ENCODE results near the gene PNMA1.

Gene PNMA1

GRCh38 chr14:73741876-73742519 lies 27.8 kb upstream of the PNMA1 start:
- no peaks in the 10 kb centered on the region for H3K9me3 ChIP-seq (ENCODE audit: control insufficient read depth, low read length)
- no peaks in the 10 kb centered on the region for H3K27me3 ChIP-seq (ENCODE audit: control insufficient read depth in 1 of 2, insufficient read depth in 1 of 2, low read length in 2 of 2)
- H3K4ac ChIP-seq (ENCODE audit: low read depth in 1 of 2, low read length in 2 of 2) = peak overlapping the region; percentile 91 to 94
- peak overlapping the region; percentile 59 to 82 for H3K18ac ChIP-seq (ENCODE audit: low read depth in 1 of 2, low read length in 2 of 2)
- peaks cover 80% of the 10 kb centered on the region for H3K4me1 ChIP-seq (ENCODE audit: control insufficient read depth, insufficient read depth, low read depth, low read length)
- H3K36me3 ChIP-seq (ENCODE audit: control insufficient read depth in 1 of 2, insufficient read depth in 2 of 2, low read depth in 1 of 2, low read length in 2 of 2) = peaks cover 25 to 48% of the 10 kb centered on the region in 2 experiments
- peak overlapping the region; percentile 3 for H2BK15ac ChIP-seq (ENCODE audit: low read depth, poor library complexity, severe bottlenecking)
- peak overlapping the region; percentile 93 for H4K91ac ChIP-seq (ENCODE audit: low read length)
- H3K9ac ChIP-seq (ENCODE audit: low read length) = peak overlapping the region; percentile 86
- peak overlapping the region; percentile 58 for H3K4me2 ChIP-seq (ENCODE audit: low read length, poor library complexity, severe bottlenecking)
- H2AK5ac ChIP-seq (ENCODE audit: low read length, severe bottlenecking) = peak overlapping the region; percentile 82
- peak overlapping the region in 1 of 2 experiments; percentile 41 for H3K14ac ChIP-seq (ENCODE audit: low read length in 2 of 2)
- 33% methylated on average over 17 of the region's 17 CpGs for WGBS
- peak overlapping the region; percentile 76 for H2BK120ac ChIP-seq (ENCODE audit: low read depth, low read length)
- no peak overlapping the region for H2AFZ ChIP-seq (ENCODE audit: low read depth, low read length)
- H3K79me1 ChIP-seq (replicated peaks; ENCODE audit: low read length, poor library complexity, severe bottlenecking) = peaks cover 3% of the 10 kb centered on the region
- peak overlapping the region in 1 of 2 experiments; percentile 62 for H3K4me3 ChIP-seq (ENCODE audit: insufficient read depth in 1 of 2, low read depth in 1 of 2, low read length in 2 of 2)
- H2BK5ac ChIP-seq (ENCODE audit: low read depth, low read length, poor library complexity, severe bottlenecking) = peak overlapping the region; percentile 71
- peak overlapping the region in 1 of 2 experiments; percentile 10 for H3K23ac ChIP-seq (ENCODE audit: low read length in 2 of 2)
- DNase-seq = peak; percentile 61
- peak overlapping the region; percentile 82 for H4K8ac ChIP-seq (ENCODE audit: low read length)
- peak overlapping the region; percentile 94 for H3K27ac ChIP-seq (ENCODE audit: low read length, poor library complexity, severe bottlenecking)
- peak overlapping the region; percentile 59 to 71 for H2BK12ac ChIP-seq (ENCODE audit: low read length in 2 of 2)

- H3K14ac ChIP-seq (ENCODE audit: low read length in 2 of 2) = no peak overlapping the region
- peak overlapping the region; percentile 66 for H2AK5ac ChIP-seq (ENCODE audit: low read length, severe bottlenecking)
- peak overlapping the region; percentile 76 for H2BK15ac ChIP-seq (ENCODE audit: low read depth, poor library complexity, severe bottlenecking)
- H3K23ac ChIP-seq (ENCODE audit: low read length in 2 of 2) = no peak overlapping the region
- peak overlapping the region; percentile 93 for H4K91ac ChIP-seq (ENCODE audit: low read length)
- H3K27ac ChIP-seq (ENCODE audit: low read length, poor library complexity, severe bottlenecking) = peak overlapping the region; percentile 94
- H2BK12ac ChIP-seq (ENCODE audit: low read length in 2 of 2) = peak overlapping the region; percentile 19 to 59
- H4K8ac ChIP-seq (ENCODE audit: low read length) = peak overlapping the region; percentile 41
- H3K9me3 ChIP-seq (ENCODE audit: control insufficient read depth, low read length) = no peaks in the 10 kb centered on the region
- peak overlapping the region in 1 of 2 experiments; percentile 62 for H3K4me3 ChIP-seq (ENCODE audit: insufficient read depth in 1 of 2, low read depth in 1 of 2, low read length in 2 of 2)
- H3K4ac ChIP-seq (ENCODE audit: low read depth in 1 of 2, low read length in 2 of 2) = peak overlapping the region; percentile 77 to 91
- peak overlapping the region; percentile 86 for H3K9ac ChIP-seq (ENCODE audit: low read length)
- H2BK5ac ChIP-seq (ENCODE audit: low read depth, low read length, poor library complexity, severe bottlenecking) = peak overlapping the region; percentile 71
- H3K4me2 ChIP-seq (ENCODE audit: low read length, poor library complexity, severe bottlenecking) = peak overlapping the region; percentile 58
- peaks cover 8% of the 10 kb centered on the region for H3K79me1 ChIP-seq (replicated peaks; ENCODE audit: low read length, poor library complexity, severe bottlenecking)
- H3K18ac ChIP-seq (ENCODE audit: low read depth in 1 of 2, low read length in 2 of 2) = peak overlapping the region; percentile 59 to 82
- H3K27me3 ChIP-seq (ENCODE audit: control insufficient read depth in 1 of 2, insufficient read depth in 1 of 2, low read length in 2 of 2) = no peaks in the 10 kb centered on the region
- no peak overlapping the region for H2AFZ ChIP-seq (ENCODE audit: low read depth, low read length)
- peaks cover 30 to 49% of the 10 kb centered on the region in 2 experiments for H3K36me3 ChIP-seq (ENCODE audit: control insufficient read depth in 1 of 2, insufficient read depth in 2 of 2, low read depth in 1 of 2, low read length in 2 of 2)
- peak; percentile 87 for DNase-seq
- 3% methylated on average over 12 of the region's 12 CpGs for WGBS
- H2BK120ac ChIP-seq (ENCODE audit: low read depth, low read length) = peak overlapping the region; percentile 76
- peaks cover 75% of the 10 kb centered on the region for H3K4me1 ChIP-seq (ENCODE audit: control insufficient read depth, insufficient read depth, low read depth, low read length)
Measured at GRCh38 chr14:73741386-73741875, 27.2 kb upstream of the PNMA1 start.

- no peaks in the 10 kb centered on the region for H3K27me3 ChIP-seq (ENCODE audit: control insufficient read depth in 1 of 2, insufficient read depth in 1 of 2, low read length in 2 of 2)
- H2BK12ac ChIP-seq (ENCODE audit: low read length in 2 of 2) = peak overlapping the region in 1 of 2 experiments; percentile 84
- peak overlapping the region in 1 of 2 experiments; percentile 62 for H3K4me3 ChIP-seq (ENCODE audit: insufficient read depth in 1 of 2, low read depth in 1 of 2, low read length in 2 of 2)
- peak overlapping the region in 1 of 2 experiments; percentile 3 for H3K4ac ChIP-seq (ENCODE audit: low read depth in 1 of 2, low read length in 2 of 2)
- peak overlapping the region; percentile 31 for H2AK5ac ChIP-seq (ENCODE audit: low read length, severe bottlenecking)
- peak; percentile 57 for DNase-seq
- no peaks in the 10 kb centered on the region for H3K9me3 ChIP-seq (ENCODE audit: control insufficient read depth, low read length)
- H3K14ac ChIP-seq (ENCODE audit: low read length in 2 of 2) = peak overlapping the region in 1 of 2 experiments; percentile 68
- peaks cover 8% of the 10 kb centered on the region for H3K79me1 ChIP-seq (replicated peaks; ENCODE audit: low read length, poor library complexity, severe bottlenecking)
- H3K36me3 ChIP-seq (ENCODE audit: control insufficient read depth in 1 of 2, insufficient read depth in 2 of 2, low read depth in 1 of 2, low read length in 2 of 2) = peaks cover 36 to 48% of the 10 kb centered on the region in 2 experiments
- peak overlapping the region; percentile 29 for H2BK120ac ChIP-seq (ENCODE audit: low read depth, low read length)
- peak overlapping the region; percentile 83 for H2BK15ac ChIP-seq (ENCODE audit: low read depth, poor library complexity, severe bottlenecking)
- H4K8ac ChIP-seq (ENCODE audit: low read length) = peak overlapping the region; percentile 21
- H3K18ac ChIP-seq (ENCODE audit: low read depth in 1 of 2, low read length in 2 of 2) = peak overlapping the region; percentile 62 to 85
- H3K23ac ChIP-seq (ENCODE audit: low read length in 2 of 2) = peak overlapping the region in 1 of 2 experiments; percentile 77
- 33% methylated on average over 8 of the region's 9 CpGs for WGBS
- H2AFZ ChIP-seq (ENCODE audit: low read depth, low read length) = no peak overlapping the region
- no peak overlapping the region for H3K4me2 ChIP-seq (ENCODE audit: low read length, poor library complexity, severe bottlenecking)
- peak overlapping the region; percentile 86 for H3K9ac ChIP-seq (ENCODE audit: low read length)
- H3K4me1 ChIP-seq (ENCODE audit: control insufficient read depth, insufficient read depth, low read depth, low read length) = peaks cover 68% of the 10 kb centered on the region
- H3K27ac ChIP-seq (ENCODE audit: low read length, poor library complexity, severe bottlenecking) = peak overlapping the region; percentile 94
- H4K91ac ChIP-seq (ENCODE audit: low read length) = peak overlapping the region; percentile 75
- no peak overlapping the region for H2BK5ac ChIP-seq (ENCODE audit: low read depth, low read length, poor library complexity, severe bottlenecking)
Measured at GRCh38 chr14:73740618-73741326, 26.6 kb upstream of the PNMA1 start.

Measured in mesenchymal stem cell (in vitro differentiated cells and primary cell).